GM13976 (cell line): ENCODE measurements around the gene CDKL1.
"Not testable (repeated sequence)": the region's sequence is repeated elsewhere in the genome, so short reads cannot be mapped to it uniquely, and the experiment has no call there.

Source experiments
- DNase-seq: peaks from one replicate; pipeline ENCODE4 v3.0.0; 2012; ENCODE audit warnings: low spot score
- in situ Hi-C: fragments of 300-500 bp; cut with MboI; formaldehyde crosslinking; loops from one replicate; pipeline ENCODE4 v1.12.0; 2022; ENCODE audit warnings: low sequenced_read_pairs, mixed read lengths, inconsistent platforms; ENCODE audit not compliant: unreplicated experiment
- TF ChIP-seq, protein P1 (sequence below): IDR thresholded peaks from 2 replicates; pipeline ENCODE4 v1.5.1; 2012; ENCODE audit warnings: borderline replicate concordance, mild to moderate bottlenecking; ENCODE audit not compliant: insufficient read depth; ENCODE audit errors: extremely low read depth, missing control alignments, control extremely low read depth

The CDKL1 gene

DNA sequence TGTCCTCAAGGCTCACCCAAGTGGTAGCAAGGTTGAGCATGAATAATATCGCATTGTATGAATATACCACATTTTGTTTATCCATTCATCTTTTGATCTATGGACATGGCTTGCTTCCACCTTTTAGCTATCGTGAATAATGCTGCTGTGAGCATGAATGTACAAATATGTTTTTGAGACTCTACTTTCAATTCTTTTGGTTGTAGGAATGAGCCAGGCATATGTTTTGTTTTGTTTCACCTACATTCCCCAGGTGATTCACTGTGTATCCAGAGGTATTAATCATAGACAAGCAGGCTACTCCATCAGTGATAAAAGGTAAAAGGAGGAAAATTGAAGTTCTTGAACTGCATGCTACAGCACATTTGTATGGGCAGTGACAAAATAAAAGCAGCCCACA lies 35.8 kb downstream of the CDKL1 start:
- in situ Hi-C loops, result no loop called here
- DNase-seq, result no peak
- TF ChIP-seq, protein P1, sequence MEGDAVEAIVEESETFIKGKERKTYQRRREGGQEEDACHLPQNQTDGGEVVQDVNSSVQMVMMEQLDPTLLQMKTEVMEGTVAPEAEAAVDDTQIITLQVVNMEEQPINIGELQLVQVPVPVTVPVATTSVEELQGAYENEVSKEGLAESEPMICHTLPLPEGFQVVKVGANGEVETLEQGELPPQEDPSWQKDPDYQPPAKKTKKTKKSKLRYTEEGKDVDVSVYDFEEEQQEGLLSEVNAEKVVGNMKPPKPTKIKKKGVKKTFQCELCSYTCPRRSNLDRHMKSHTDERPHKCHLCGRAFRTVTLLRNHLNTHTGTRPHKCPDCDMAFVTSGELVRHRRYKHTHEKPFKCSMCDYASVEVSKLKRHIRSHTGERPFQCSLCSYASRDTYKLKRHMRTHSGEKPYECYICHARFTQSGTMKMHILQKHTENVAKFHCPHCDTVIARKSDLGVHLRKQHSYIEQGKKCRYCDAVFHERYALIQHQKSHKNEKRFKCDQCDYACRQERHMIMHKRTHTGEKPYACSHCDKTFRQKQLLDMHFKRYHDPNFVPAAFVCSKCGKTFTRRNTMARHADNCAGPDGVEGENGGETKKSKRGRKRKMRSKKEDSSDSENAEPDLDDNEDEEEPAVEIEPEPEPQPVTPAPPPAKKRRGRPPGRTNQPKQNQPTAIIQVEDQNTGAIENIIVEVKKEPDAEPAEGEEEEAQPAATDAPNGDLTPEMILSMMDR, result no peak

GRCh38 chr14:50360093-50360492 lies 36.6 kb downstream of the CDKL1 start:
- in situ Hi-C loops, result no loop called here
- TF ChIP-seq, protein P1, result no peak

GRCh38 chr14:50359631-50360030 lies 37.0 kb downstream of the CDKL1 start:
- TF ChIP-seq, protein P1, result no peak
- DNase-seq, result no peak
- in situ Hi-C loops, result no loop called here

More at GRCh38 chr14:50360093-50360492, 36.6 kb downstream of the CDKL1 start:
- no peak for DNase-seq

GRCh38 chr14:50357753-50358395 lies 38.8 kb downstream of the CDKL1 start:
- no peak for DNase-seq
- TF ChIP-seq, protein P1, result no peak
- in situ Hi-C loops, result no loop called here

GRCh38 chr14:50357124-50357523 lies 39.6 kb downstream of the CDKL1 start:
- TF ChIP-seq, protein P1, result no peak
- in situ Hi-C loops, result no loop called here
- DNase-seq, result no peak

DNA sequence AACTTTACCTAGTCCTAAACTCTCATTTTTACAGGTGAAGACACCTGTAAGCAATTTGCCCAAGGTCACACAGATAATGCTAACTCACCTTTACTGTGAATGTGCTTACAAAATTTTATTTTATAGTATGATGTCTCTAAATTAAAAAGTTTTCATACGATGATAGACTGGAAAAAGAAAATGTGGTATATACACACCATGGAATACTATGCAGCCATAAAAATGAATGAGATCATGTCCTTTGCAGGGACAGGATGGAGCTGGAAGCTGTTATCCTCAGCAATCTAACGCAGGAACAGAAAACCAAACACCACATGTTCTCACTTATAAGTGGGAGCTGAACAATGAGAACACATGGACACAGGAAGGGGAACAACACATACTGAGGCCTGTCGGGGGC lies 40.4 kb downstream of the CDKL1 start:
- DNase-seq, in situ Hi-C loops: not testable (repeated sequence)

- TF ChIP-seq, protein P1, result no peak
- in situ Hi-C loops, result no loop called here
- DNase-seq, result no peak
Observed at GRCh38 chr14:50355692-50356091, 41.0 kb downstream of the CDKL1 start.
